Right lobe of liver (tissue), 4 donors: ENCODE measurements around the gene CENPF.

Source experiments
- POLR2A ChIP-seq: fragments of 450-650 bp; IDR thresholded peaks from one replicate; pipeline ENCODE4 v1.6.1; 2017; ENCODE audit warnings: antibody characterized with exemption, mild to moderate bottlenecking
- TF ChIP-seq, protein P1 (sequence below), 4 donors: fragments of 200-600 bp in 3 of 4; fragments of 450-650 bp in 1 of 4; IDR thresholded peaks; one replicate each; pipeline versions ENCODE4 v1.5.1 to v1.8.0; 2016 to 2022; ENCODE audit warnings: antibody characterized with exemption in 4 of 4, mild to moderate bottlenecking in 2 of 4
- donor health status: DM: no; HTN: no; CAD: no.
- donor health status: DM: no; HTN: no; CAD: no.
- donor health status: DM: no; HTN: yes; CAD: no.

DNA sequence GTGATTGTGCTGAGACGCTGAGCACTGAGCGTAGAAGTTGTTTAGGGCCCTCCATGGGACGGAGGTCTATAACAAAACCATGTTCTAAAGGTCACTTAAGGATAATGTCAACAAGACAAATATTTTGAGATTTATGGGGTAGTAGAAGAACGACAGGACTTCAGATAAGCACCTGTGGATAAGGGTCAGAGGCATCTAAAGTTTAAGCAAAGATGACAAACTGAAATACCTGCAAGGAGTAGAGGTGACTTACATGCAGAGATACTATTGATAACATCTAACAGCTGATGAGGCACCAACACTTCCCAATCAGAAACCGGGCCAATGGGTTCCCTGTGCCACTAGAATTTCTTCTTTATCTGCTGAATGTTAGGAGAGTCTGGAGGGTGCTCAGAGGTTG, 83.5 kb downstream of the CENPF start:
- TF ChIP-seq, protein P1, sequence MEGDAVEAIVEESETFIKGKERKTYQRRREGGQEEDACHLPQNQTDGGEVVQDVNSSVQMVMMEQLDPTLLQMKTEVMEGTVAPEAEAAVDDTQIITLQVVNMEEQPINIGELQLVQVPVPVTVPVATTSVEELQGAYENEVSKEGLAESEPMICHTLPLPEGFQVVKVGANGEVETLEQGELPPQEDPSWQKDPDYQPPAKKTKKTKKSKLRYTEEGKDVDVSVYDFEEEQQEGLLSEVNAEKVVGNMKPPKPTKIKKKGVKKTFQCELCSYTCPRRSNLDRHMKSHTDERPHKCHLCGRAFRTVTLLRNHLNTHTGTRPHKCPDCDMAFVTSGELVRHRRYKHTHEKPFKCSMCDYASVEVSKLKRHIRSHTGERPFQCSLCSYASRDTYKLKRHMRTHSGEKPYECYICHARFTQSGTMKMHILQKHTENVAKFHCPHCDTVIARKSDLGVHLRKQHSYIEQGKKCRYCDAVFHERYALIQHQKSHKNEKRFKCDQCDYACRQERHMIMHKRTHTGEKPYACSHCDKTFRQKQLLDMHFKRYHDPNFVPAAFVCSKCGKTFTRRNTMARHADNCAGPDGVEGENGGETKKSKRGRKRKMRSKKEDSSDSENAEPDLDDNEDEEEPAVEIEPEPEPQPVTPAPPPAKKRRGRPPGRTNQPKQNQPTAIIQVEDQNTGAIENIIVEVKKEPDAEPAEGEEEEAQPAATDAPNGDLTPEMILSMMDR (IDR thresholded peaks at IDR 0.05), result no peak
- no peak for TF ChIP-seq POLR2A
